ENCODE measurements around the gene CES3. TPM values are rescaled to one million over a fixed set of nuclear protein-coding genes. Genes with fewer than 3 reads are reported as not detected.

CES3 gene
- total RNA-seq, 2 experiments from 2014 or later = 2.1 to 2.9 TPM

GRCh38 chr16:66915041-66915440 is 46.0 kb upstream of the CES3 start:
- no peaks in the 10 kb centered on the region for H3K27me3 Mint-ChIP-seq
- POLR2A ChIA-PET = interaction anchor here (1.2 kb wide), 1 partner anchor 10 kb away, joined by 4 read pairs; no protein-coding TSS in a partner anchor
- no peak for DNase-seq
- no peak overlapping the region for H3K4me3 Mint-ChIP-seq
- no peaks in the 10 kb centered on the region for H3K9me3 Mint-ChIP-seq
- peaks cover 2% of the 10 kb centered on the region for H3K4me1 Mint-ChIP-seq (ENCODE audit: low read depth)
- no peaks in the 10 kb centered on the region for H3K36me3 Mint-ChIP-seq (ENCODE audit: low read depth)
- TF ChIP-seq CTCF (IDR thresholded peaks at IDR 0.05) = no peak
- CTCF ChIA-PET = no interaction called here
- no peak for ATAC-seq
- intact Hi-C loops (cut with micrococcal nuclease) = no loop called here
- H3K27ac Mint-ChIP-seq = no peak overlapping the region

GRCh38 chr16:66916518-66916917 is 44.5 kb upstream of the CES3 start:
- H3K4me3 Mint-ChIP-seq = no peak overlapping the region
- H3K4me1 Mint-ChIP-seq (ENCODE audit: low read depth) = no peaks in the 10 kb centered on the region
- POLR2A ChIA-PET = no interaction called here
- intact Hi-C loops (cut with micrococcal nuclease) = no loop called here
- no peaks in the 10 kb centered on the region for H3K36me3 Mint-ChIP-seq (ENCODE audit: low read depth)
- no peak for ATAC-seq
- no peaks in the 10 kb centered on the region for H3K9me3 Mint-ChIP-seq
- no peak overlapping the region for H3K27ac Mint-ChIP-seq
- CTCF ChIA-PET = interaction anchor here (1.5 to 2.8 kb wide), 2 partner anchors 12 to 86 kb away, joined by 5 to 13 read pairs; partner anchors contain the start of gene NAE1
- no peak for TF ChIP-seq CTCF (IDR thresholded peaks at IDR 0.05)
- peaks cover 3% of the 10 kb centered on the region for H3K27me3 Mint-ChIP-seq
- no peak for DNase-seq

GRCh38 chr16:66917741-66918140 is 43.3 kb upstream of the CES3 start:
- POLR2A ChIA-PET = no interaction called here
- H3K27ac Mint-ChIP-seq = no peak overlapping the region
- ATAC-seq (no peak), DNase-seq (no peak)
- H3K4me1 Mint-ChIP-seq (ENCODE audit: low read depth) = no peaks in the 10 kb centered on the region
- CTCF ChIA-PET = interaction anchor here (1.7 to 2.8 kb wide), 4 partner anchors 8 to 22 kb away, joined by 4 to 13 read pairs (median 10); no protein-coding TSS in a partner anchor
- H3K4me3 Mint-ChIP-seq = no peak overlapping the region
- TF ChIP-seq CTCF (IDR thresholded peaks at IDR 0.05) = no peak
- no peaks in the 10 kb centered on the region for H3K36me3 Mint-ChIP-seq (ENCODE audit: low read depth)
- intact Hi-C loops (cut with micrococcal nuclease) = no loop called here
- H3K9me3 Mint-ChIP-seq = no peaks in the 10 kb centered on the region
- H3K27me3 Mint-ChIP-seq = peaks cover 3% of the 10 kb centered on the region

GRCh38 chr16:66918355-66918754 is 42.7 kb upstream of the CES3 start:
- no peak for ATAC-seq
- H3K4me3 Mint-ChIP-seq = no peak overlapping the region
- no peak for DNase-seq
- intact Hi-C loops (cut with micrococcal nuclease) = no loop called here
- no peak for TF ChIP-seq CTCF (IDR thresholded peaks at IDR 0.05)
- ChIA-PET CTCF (interaction anchor here (0.8 to 2.8 kb wide), 6 partner anchors 9 to 43 kb away, joined by 3 to 13 read pairs (median 6); partner anchors contain the start of gene CES3), POLR2A (interaction anchor here (0.6 to 1.0 kb wide), 2 partner anchors 10 to 705 kb away, joined by 3 read pairs; no protein-coding TSS in a partner anchor)
- no peaks in the 10 kb centered on the region for H3K4me1 Mint-ChIP-seq (ENCODE audit: low read depth)
- H3K27ac Mint-ChIP-seq = no peak overlapping the region
- peaks cover 9% of the 10 kb centered on the region for H3K27me3 Mint-ChIP-seq
- no peaks in the 10 kb centered on the region for H3K9me3 Mint-ChIP-seq
- no peaks in the 10 kb centered on the region for H3K36me3 Mint-ChIP-seq (ENCODE audit: low read depth)

- intact Hi-C loops (cut with micrococcal nuclease) = no loop called here
- DNase-seq = no peak
- H3K9me3 Mint-ChIP-seq = no peaks in the 10 kb centered on the region
- ChIA-PET POLR2A (interaction anchor here (0.6 to 1.5 kb wide), 3 partner anchors 9 to 704 kb away, joined by 3 read pairs; no protein-coding TSS in a partner anchor), CTCF (interaction anchor here (0.7 to 2.8 kb wide), 10 partner anchors 9 to 88 kb away, joined by 3 to 13 read pairs (median 4); partner anchors contain the start of genes CES3 and NAE1)
- no peaks in the 10 kb centered on the region for H3K4me1 Mint-ChIP-seq (ENCODE audit: low read depth)
- ATAC-seq = no peak
- H3K27ac Mint-ChIP-seq = no peak within 1 kb of the TSS
- no peaks in the 10 kb centered on the region for H3K36me3 Mint-ChIP-seq (ENCODE audit: low read depth)
- no peak within 1 kb of the TSS for H3K4me3 Mint-ChIP-seq
- H3K27me3 Mint-ChIP-seq = peaks cover 16% of the 10 kb centered on the region
- TF ChIP-seq CTCF (IDR thresholded peaks at IDR 0.05) = no peak
Measured at GRCh38 chr16:66918803-66919568, 42.1 kb upstream of the CES3 start, which contains the start of gene CDH16. Gene CDH16, minus strand, starts transcription at chr16:66918885. Its CDS starts 820 bp downstream, at chr16:66918065.

All from activated CD8-positive, alpha-beta T cell treated with anti-CD3 and anti-CD28 coated beads for 36 hours (primary cell).